ENCODE data around the gene CCDC154.
A peak's percentile ranks its signal among the peaks of the same experiment; 100 is the strongest.
"Not testable (repeated sequence)": the region's sequence is repeated elsewhere in the genome, so short reads cannot be mapped to it uniquely, and the experiment has no call there.

The CCDC154 gene

DNA sequence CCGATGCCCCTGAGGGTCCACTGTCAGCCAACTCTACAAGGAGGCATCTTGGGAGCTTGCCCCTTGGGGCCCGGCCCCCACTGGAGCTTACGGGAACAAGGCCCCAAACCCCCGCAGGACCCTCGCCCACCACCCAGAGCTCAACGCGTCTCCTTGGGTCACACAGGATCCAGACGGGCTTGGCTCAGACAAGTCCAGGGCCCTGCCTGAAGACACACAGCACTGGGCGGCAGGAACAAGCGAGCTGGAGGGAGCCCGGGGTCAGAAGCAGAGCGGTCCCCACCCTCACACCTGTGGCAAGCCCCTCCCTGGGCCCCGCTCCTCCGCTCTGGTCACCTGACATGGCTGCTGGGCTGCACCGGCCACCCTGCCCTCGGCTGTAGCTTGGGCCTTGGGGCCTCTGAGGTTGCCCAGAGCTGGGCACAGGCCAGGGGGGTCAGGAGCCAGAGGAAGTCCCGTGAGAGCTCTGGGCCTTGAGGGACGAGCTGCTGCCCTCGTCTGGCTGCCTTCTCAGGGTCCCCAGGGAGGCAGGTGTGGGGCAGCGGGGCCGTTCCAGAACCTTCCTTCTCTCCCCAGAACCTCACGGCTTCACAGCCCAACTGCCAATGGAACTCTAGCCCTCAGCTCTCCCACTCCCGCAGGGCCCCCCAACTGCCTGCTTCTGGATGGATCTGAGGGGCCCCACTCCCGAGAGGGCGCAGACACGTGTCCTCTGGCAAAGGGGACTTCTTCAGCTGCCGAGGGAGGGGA lies at the start of gene CCDC154:
TSS of gene CCDC154 (minus strand) at position 577 of the 750 bp plus-strand sequence. CDS start at position 343, 234 bp downstream.
- no peak for DNase-seq

- no peak for DNase-seq
Measured at GRCh38 chr16:1493746-1494094, 49.4 kb upstream of the CCDC154 start.

GRCh38 chr16:1492923-1493745 lies 48.8 kb upstream of the CCDC154 start, which contains the start of gene TELO2:
Gene TELO2, plus strand, starts transcription at chr16:1493360. Its CDS starts 922 bp downstream, at chr16:1494282.
- DNase-seq, result peak; percentile 63 to 66

DNA sequence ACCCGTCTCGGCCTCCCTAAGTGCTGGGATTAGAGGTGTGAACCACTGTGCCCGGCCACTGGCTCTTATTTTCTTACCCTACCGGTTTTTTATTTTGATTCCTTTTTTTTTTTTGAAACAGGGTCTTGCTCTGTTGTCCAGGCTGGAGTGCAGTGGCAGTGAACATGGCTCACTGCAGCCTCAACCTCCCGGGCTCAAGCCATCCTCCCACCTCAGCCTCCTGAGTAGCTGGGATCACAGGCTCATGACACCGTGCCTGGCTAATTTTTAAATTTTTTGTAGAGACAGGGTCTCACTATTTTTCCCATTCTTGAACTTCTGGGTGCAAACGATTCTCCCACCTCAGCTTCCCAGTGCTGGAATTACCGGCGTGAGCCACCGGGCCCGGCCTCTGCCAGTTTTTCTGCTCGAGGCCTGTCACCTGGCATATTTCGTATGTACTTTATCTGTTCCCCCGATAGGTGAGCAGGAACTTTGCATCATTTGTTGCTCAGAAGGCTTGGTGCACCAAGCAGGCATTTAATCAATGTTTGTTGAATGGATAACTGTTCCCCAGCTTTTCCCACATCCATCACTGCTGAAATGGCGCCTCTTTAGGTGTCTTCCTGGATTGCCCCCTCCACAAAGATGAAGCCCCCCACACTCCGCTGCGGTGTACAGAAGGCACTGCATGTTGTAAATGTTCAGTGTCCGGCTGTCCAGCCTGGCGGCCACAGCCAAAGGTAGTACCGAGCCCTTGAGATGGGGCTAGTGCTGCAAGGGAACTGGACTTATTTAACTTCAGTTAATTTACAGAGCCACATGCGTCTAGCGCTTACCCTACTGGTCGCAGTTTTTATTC lies 47.9 kb upstream of the CCDC154 start:
- DNase-seq, result no peak

DNA sequence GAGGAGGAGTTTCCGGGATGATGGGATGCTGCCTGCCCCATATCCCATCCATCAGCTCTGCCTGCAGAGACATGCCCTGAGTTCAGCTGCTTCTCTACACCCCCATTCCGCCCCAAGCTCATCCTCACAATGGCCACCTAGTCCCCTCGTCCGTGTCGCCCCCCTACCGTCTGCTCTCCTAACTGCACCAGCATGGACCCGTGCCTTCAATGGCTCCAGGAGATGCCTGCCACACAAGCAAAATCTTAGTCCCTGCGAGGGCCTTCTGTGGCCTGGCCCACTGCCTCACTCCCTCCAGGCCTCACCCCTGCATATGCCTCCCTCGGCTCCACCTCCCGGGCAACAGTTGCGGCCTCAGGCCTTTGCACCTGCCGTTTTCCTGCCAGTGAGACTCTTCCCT lies 47.0 kb upstream of the CCDC154 start:
- peak; percentile 26 to 43 for DNase-seq

- no peak for DNase-seq
Measured at GRCh38 chr16:1489077-1489476, 44.7 kb upstream of the CCDC154 start.

DNA sequence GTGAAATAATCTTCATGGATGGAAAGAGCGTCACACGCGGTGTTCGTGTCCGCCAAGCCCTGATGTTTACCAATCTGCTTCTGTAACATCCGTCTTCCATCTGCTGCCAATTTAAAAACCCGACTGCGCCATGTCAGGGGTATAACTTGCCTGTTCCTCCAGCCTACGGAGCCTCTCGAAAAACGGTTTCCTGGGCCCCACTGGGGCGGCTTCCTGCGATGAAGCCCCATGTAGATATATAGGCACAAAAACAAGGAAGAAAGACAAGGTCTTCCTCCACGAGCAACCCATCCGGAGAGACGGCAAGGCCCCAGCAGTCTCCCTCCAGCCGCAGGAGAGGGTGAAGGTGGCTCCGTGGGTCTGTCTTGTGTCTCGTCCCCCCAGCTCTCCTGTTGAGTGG lies 44.3 kb upstream of the CCDC154 start, which contains the start of gene PTX4:
TSS of gene PTX4 (minus strand) at position 326 of the 400 bp plus-strand sequence. CDS start at position 291, 35 bp downstream.
- DNase-seq, result no peak

DNA sequence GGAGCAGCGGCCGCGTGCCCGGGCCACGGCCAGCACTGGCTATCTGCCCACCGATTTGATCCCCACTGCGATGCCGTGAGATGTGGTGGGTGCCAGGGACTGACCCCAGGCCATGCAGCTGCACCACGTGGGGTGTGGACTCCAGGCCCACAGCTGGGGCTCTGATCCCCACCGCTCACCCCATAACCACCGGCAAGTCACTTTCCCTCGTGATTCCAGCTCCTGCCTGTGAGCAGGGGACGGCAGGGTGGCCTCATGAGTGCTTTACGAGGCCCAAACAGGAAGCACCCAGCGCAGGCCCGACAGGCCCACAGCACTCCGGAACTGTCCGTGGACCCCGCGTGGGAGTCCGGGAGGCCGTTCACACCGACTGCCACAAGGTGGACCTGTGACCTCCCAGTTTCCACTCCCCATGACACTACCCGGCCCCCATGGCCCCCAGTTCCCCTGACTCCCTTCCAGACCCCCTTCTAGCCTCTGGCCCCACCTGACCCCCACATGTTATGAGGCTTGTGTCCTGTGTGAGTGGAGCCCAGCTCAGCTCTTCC lies 43.8 kb upstream of the CCDC154 start:
- no peak for DNase-seq

DNA sequence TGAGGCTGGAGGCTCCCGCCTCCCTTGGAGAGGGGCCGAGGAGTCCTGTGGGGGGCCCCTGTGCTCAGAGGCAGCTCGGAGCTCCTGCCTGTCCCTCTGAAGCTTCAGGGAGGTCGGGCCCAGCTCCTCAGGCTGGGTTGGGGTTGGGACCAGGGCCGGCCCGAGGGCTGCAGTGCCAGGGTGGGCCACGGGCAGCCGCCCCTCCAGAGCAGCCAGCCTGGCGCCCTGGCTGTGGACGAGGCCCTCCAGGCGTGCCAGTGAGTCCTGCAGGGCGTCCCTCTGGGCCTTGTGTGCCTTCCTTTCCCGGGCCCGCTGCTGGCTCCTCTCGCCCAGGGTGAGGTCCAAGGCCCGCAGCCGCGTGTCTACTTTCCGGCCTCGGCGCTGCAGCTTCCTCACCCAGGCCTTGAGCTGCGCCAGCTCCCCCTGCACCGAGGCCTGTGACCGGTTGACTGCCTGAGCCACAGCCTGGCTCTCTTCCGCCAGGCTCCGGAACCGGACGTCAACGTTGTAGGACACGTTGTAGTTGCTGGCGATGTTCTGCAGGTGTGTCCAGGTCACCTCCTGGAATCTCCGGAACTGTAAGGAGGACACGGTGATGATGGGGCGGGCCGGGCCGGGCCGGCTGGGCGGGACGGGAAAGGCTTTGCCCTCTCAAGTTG lies 43.2 kb upstream of the CCDC154 start:
- no peak for DNase-seq

- DNase-seq, result no peak
Measured at GRCh38 chr16:1486551-1487390, 42.4 kb upstream of the CCDC154 start.

DNA sequence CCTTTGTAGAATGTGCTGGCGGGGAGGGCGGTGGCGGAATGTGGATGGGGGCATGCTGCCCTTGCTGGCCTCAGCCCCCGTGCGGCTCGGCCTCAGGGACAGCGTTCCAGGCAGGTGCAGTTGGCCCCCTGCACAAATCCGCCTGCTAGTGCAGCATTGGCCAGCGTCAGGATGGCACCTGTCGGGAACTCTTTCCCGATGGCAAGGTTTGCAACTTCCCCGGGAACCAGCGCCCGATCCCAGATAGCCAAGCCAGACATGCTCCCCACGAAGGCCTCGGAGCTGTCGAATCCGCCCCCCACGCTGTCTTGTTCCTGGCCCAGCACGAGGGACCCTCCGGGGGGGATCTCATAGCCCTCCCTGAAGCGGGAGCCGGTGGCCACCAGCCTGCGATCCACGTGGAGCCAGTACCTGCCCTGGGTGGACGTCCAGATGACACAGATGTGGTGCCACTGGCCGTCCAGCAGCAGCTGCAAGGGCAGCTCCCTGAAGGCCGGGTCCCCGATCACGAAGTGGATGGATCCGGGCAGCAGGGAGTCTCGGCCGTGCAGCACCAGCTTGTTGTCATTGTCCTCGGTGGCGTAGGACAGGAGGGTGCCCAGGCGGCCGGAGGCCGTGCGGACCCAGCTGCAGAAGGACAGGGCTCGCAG lies 41.6 kb upstream of the CCDC154 start:
- DNase-seq, result no peak

DNA sequence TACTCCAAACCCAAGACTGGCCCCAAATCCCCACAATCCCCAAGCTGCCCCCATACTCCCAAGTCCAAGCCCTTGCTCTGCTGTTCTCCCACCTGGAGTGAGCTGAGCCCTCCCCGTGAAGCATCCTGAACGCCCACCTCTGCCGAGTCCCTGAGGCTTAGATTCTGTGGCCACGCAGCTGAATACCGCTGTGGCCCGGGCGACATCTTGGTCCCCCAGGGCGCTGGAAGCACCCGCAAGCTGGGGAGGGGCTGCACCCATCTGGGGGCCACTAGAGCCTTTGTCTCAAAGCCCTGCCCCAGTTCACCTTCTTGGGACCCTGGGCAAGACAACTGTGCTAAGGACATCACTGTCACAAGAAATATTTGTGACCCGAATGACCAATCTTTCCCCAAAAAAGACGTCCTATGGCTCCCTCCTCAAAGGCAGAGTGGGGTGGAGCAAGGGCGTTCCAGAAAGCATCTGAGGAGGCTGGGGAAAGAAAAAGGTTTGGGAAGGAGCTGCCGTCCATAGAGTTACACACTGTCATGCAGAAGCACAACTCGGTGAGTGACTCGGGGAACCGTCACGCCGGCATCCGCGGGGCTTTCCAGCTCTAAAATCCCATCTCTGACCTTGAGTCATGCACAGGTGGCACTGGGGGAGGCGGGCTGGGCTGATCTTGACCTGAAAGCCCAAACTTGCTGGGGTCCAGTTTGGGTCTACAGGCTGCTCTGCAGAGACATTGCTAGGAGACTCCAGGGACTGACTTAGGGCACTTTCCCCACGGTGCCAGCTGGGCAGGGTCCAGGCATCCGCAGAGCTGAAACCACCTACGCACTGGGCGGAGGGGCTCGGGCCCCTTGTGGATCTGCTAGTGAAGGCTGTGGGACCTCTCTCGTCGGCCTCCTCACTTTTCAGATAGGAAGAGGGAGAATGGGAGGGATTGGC lies 37.8 kb upstream of the CCDC154 start:
- no peak for DNase-seq

DNA sequence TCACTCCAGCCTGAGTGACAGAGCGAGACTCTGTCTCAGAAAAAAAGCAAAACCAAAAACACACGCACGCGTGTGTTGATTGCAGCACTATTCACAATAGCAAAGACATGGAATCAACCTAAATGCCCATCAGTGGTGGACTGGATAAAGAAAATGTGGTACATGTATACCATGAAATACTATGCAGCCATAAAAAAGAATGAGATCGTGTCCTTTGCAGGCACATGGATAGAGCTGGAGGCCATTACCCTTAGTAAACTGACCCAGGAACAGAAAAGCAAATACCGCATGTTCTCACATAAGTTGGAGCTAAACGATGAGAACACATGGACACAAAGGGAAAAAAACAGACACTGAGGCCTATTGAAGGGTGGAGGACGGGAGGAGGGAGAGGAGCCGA lies 34.6 kb upstream of the CCDC154 start:
- DNase-seq, result not testable (repeated sequence)

DNA sequence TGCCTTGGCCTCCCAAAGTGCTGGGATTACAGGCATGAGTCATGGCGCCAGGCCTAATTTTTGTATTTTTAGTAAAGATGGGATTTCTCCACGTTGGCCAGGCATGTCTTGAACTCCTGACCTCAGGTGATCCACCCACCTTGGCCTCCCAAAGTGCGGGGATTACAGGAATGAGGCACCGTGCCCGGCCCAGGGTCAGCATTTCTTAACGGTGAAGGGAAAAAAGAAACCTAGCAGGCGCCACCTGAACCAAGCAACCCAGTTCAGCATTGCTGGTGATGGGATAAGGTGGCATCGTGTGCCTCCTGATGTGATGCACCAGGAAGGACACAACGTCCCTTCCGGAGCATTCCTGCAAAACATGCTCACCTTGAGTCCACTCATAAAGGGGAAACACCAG lies 32.7 kb upstream of the CCDC154 start:
- DNase-seq, result no peak

GRCh38 chr16:1475552-1476114 lies 31.3 kb upstream of the CCDC154 start:
- no peak for DNase-seq

- peak; percentile 67 to 71 for DNase-seq
Measured at GRCh38 chr16:1474796-1475551, 30.6 kb upstream of the CCDC154 start, which contains the start of gene CLCN7. Gene CLCN7, minus strand, starts transcription at chr16:1475028. Its CDS starts 54 bp downstream, at chr16:1474974.

- DNase-seq, result no peak
Measured at GRCh38 chr16:1474082-1474795, 29.9 kb upstream of the CCDC154 start.

DNA sequence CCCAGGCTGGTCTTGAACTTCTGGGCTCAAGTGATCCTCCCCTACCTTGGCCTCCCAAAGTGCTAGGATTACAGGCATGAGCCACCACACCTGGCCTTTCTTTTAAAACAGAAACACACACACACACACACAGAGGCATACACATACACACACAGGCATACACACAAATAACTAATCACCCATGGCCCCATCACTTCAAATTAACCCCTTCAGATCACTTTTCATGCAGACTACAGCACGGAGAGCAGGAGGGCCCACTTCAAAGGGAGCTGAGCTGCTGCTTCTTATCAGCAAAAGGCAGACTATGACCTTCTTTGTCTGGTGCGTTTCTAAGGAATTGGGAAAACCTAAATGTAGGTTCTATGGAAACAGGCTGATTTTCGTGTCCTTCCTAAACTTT lies 28.6 kb upstream of the CCDC154 start:
- no peak for DNase-seq

All from SHP77 (cell line).